Activated T-cell treated with anti-CD3 and anti-CD28 coated beads for 4 hours (primary cell): ENCODE results near the gene WNT4.

ENCODE experiments used
- DNase-seq: peaks from one replicate; pipeline ENCODE4 v3.0.0-alpha.2; 2020

Gene WNT4

DNA sequence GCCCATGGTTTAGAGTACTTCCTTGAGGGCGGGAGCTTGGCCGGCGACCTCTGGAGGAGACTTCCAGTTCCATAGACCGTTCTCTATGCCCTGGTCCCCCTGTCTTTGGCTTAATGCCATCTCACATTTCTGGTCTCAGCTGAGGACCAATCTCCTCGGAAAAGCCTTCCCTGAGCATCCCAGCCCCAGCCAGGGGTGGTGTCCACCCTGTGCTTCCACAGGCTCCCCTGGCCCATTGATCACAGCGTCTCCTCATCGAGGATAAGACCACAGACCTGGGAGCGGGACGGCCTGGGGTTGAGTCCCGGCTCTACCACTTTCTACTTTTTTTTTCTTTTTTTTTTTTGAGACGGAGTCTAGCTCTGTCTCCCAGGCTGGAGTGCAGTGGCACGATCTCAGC lies 14.5 kb downstream of the WNT4 start:
- DNase-seq = no peak

DNA sequence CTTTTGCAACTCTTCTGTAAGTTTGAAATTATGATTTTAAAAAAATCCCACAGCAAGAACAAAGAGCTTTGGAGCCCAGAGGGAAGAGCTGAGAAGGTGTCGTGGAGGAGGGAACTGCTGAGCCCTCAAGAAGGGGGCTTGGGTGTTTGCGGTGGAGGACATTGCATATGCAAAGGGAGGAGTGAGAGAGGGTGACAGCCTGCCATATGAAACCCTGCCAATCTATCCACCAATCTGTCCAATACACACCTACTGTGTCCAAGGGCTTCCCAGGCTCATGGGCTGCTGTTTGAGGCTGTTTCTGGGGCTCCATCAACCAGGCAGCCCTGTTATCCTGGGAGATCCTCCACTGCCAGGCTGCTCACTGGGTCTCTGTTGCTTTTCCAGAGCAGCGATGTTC lies 15.2 kb downstream of the WNT4 start:
- no peak for DNase-seq

DNA sequence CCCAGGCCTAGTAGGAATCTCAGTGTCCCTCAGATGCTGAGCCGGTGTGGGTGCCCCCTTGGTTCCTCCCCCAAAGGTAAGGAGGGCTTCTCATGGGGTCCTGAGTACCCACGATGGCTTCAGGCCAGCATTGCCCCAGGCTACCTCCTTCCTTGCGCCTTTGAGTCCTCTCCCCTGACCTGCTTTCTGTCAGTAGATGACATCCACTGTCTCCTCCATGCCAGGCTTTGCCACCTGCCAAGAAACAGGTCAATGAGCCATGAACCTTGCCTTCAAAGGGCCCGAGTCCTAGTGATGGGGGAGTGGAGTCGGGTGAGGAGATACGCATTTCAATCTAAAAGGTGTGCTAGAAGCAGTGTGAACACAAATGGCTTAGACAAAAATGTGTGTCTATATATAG lies 15.6 kb downstream of the WNT4 start:
- no peak for DNase-seq

DNA sequence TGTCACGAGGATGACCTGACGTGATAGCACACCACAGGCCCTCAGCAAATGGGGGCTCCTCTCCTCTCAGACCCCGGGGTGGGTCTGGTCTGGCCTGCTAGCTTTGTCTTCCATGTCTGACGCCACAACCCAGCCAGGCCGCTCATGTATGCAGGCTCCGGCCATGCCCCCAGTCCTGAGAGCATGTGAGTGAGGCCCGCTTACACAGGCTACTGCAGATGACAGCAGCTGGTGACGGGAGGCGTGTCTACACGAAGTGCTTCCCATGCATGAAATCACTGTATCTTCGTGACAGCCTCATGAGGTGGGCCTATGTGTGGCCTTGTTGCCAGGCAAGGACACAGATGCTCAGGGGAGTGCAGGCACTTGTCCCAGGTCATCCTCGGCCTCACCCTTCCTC lies 16.4 kb downstream of the WNT4 start:
- no peak for DNase-seq

DNA sequence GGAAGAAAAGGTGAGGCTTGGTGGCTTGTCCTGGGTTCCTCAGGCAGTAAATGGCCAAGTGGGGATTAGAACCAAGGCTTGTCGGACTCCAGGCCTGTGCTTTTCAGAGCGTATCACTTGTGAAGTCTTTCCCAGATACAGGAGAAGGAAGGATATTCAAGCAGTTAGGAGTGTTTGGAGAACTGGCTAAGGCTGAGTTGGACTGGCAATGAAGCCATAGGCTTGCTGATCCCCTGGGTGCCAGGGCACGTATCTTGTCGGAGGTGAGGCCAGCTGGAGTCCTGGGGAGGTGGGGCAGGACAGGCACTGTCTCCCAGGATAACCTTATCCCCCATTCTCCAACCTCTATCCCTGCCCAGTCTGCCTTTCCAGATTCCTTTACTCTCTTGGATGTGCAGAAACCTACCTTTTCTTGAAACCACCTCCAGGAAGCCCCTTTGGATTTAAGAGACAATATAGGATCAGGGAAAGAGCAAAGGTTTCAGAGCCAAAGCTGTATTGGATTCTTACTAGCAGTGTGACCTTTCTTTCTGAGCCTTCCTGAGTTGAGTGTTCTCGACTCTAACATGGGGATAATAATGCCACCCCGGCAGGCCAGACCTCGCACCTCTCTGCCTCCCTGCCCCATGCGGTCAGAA lies 18.2 kb downstream of the WNT4 start:
- DNase-seq = no peak

DNA sequence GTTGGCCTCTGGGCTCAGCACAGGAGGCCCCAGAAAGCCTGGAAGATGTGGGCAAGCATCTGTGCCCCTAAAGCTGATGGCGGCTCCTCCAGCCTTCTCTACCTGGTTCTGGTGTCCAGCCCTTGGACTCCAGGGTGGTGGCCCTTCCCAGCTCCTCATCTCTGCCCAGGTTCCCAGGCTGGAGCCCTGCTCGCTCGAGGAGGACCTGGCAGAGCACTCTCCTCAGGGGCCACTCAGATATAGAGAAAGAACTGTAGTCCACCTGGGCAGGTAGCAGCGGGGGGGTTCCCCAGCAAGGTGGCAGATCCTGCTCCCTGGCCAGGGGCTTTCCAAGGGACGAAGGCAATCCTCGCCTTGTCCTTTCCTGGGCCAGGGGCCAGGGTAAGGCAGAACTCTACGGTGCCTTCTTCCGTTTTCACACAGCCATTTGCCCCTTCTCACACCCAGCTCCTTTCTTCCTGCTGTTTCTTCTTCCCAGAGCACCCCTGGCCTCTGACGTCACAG lies 18.9 kb downstream of the WNT4 start:
- no peak for DNase-seq

DNA sequence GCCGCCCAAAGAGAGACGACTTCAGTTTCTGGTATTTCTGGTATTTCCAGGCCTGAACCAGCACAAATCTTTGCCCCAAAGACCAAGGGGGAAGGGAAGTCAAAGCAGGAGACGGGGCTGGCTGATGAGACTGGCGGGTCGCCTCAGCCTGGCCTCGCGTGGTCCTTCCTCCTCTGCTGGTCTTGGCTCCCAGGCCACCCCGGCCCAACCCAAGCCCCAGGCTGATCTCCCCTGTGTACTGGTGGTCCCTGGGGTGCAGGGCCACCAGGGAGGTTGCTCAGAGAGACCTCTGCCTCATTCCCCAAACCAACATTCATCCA lies 19.9 kb downstream of the WNT4 start:
- DNase-seq = no peak

DNA sequence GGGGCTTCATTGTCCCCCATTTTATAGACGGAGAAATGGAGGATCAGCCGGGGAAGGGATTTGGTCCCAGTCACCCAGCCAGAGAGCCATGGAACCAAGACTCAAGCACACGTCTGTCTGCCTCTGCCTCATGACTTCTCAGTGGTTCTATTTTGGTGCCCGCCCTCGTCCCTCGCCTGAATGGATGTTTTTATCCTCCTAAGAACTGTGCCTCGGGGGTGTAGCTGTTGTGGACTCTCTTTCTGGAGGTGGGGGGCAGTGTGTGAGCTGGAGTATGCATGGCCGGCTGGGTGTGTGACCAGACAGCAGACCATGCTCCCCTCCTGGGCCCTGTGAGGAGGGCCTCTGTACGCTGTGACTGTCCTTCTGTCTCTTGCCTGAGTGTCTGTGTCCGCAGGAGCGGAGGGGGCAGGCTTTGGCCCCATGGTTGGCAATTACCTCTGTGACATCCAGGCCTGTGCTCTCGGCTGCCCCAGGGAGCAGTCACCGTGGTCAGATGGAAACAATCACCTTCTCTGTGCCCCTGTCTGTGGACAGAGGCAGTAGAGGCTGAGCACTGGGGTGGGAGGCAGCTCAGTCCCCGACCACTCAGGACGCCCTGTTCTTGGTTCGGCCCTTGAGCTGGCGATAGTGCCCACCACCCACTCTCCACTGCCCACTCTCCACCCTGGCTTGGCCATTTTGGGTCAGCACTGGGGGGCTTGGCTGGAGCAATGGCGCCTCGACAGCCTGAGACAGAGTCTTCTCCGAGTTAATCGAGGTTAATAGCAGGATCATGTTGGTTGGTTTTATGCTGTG lies 20.4 kb downstream of the WNT4 start:
- no peak for DNase-seq

DNA sequence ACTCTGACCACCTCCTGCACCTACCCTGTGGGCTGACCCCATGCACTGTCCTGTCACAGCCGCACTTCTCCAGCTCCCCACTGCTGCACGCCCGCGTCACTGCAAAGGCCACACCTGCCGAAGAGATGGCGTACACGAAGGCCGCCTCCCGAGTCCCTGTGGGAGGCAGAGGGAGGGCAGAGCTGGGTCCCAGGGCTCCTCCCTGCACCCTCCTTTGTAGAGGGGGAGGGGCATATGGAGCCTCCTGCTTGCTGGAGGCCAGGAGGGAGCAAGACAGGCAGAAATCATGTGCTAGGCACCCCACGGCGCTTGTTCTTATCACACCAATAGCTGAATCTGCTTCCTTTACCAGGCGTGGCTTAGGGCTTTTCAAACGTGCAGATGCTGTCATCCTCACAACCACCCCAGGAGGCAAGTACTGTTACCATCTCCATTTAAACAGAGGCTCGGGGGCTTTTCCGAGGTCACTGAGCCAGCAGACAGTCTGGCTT lies 21.4 kb downstream of the WNT4 start:
- no peak for DNase-seq

DNA sequence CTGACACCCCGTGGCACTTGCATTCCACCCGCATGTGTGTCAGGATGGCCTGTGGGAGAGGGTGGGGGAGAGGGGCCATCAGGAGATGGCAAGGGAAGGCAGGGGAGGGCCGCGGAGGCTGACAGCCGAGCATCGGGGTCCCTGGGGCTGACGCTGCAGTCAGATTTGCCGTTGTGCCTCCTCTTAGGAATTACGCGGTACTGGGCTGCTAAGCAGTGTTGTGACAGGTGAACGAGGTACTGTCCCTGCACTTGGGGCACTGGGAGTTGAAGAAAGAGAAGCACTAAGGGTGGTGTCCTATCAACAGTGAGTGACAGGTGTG lies 22.5 kb downstream of the WNT4 start:
- DNase-seq = no peak

DNA sequence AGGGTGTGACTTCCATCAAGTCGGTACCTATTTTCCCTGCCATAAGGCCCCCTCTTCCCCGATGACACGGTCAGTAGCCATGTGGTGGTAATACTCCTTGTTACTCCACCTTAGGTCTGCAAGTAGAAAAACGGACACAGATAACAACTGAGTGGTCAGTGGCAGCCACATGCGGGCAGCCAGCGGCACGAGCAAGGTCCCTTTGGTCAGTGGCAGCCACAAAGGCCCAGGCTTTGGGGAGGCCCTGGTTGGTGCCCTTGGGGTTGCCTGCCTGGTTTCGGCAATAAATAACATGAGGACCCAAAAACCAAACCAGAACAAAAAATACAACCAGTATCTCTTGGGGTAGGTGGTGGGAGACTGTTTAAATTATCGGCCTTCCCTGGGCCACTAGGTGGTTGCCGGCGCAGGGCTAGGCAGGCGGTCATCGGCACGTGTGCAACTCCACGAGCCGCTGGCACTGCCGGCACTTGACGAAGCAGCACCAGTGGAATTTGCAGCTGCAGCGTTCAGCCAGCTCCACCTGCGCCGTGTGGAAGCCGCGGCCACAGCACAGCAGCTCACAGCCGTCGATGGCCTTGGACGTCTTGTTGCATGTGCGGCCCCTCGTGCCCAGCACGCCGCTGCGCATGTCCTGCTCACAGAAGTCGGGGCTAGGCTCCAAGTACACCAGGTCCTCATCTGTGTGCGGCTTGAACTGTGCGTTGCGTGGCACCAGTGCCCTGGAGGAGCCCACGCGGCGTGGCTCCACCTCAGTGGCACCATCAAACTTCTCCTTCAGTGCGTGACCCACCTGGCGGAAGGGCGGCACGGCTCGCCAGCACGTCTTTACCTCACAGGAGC lies 23.1 kb downstream of the WNT4 start:
- DNase-seq = no peak

DNA sequence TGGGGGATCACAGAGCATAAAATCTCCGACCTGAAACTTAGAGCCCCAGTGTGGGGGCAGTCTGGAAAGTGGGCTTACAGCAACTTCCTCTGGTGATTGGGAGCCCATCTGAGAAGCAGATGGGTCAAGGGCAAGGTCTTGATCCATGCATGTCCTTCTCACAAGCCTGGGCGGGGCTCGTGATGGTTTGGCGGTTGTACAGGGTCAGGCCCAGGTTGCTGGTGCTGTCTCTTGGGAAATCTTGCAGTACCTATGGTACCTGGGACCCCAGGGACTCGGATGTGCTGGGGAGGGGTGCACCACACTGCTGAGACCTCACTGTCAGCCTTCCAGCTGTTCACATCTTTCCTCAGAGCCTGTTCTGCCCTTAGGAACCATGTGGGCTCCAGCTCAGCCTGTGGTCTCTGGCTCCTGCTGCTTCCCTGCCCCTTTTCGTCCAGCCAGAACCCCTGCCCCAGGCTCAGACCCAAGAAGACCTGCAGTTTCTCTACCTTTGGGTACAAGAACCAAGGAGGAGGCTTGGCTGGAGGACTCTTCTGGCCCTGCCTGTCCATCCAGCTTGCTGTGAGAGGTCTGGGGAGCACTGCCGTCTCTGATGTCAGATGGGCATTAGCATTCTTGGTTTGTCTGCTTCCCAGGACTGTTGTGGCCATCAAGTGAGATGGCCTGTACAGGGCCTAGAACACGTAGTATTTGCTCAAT lies 24.5 kb downstream of the WNT4 start:
- DNase-seq = no peak

DNA sequence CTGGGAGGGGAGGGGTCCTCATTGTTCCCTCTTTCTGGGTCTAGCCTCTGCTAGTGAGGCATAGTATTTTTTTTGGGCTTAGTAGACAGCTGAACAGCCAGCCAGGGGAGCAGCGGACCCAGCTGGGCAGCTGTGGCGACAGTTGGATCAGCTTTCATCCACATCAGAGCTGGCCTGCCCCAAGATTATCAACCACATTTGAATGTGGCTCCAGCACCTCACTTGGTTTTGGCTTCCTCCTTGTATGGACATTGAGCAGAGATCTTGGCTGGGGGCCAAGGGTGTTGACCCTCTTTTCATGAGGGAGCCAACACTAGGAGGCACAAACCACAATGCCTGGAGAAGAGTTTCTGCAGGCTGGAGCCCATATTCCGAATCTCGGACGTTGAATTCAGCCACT lies 25.0 kb downstream of the WNT4 start:
- DNase-seq = no peak

DNA sequence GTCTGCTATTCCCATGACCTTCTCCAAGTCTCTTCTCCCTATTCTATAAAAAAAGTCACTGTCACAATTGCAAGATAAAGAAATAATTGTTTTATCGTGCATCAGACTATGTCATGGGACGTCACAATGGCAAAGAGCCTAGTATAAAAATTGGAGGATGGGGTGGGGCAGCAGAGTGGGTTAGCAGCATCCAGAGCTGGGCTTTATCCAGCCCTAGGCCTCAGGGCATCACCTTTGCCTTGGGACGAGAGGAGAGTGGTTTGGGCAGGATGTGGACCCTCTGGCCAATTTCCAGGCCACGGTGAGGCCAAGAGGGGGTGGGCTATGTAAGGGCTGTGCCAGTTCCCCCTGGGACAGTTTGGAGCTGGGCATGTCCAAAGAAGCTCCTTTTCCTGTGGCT lies 25.7 kb downstream of the WNT4 start:
- no peak for DNase-seq

DNA sequence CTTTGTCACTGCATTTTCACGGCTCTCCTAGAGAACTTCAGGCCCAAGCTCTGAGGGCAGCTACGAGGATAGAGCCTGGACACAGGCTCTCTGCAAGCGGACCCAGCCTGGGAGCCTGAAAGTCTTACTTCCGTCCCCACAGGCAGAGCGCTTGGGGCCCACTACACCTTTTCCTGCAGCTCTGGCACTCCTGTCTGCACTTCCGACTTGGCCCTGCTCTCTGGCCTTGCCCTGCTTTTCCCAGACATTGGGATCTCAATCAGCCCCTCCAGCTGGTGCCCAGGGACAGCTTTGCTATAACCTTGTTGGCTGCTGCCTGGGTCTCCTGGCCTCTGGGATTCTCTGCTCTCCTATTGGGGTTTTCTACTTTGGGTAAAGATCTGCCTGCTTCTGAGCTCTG lies 27.6 kb downstream of the WNT4 start:
- no peak for DNase-seq

DNA sequence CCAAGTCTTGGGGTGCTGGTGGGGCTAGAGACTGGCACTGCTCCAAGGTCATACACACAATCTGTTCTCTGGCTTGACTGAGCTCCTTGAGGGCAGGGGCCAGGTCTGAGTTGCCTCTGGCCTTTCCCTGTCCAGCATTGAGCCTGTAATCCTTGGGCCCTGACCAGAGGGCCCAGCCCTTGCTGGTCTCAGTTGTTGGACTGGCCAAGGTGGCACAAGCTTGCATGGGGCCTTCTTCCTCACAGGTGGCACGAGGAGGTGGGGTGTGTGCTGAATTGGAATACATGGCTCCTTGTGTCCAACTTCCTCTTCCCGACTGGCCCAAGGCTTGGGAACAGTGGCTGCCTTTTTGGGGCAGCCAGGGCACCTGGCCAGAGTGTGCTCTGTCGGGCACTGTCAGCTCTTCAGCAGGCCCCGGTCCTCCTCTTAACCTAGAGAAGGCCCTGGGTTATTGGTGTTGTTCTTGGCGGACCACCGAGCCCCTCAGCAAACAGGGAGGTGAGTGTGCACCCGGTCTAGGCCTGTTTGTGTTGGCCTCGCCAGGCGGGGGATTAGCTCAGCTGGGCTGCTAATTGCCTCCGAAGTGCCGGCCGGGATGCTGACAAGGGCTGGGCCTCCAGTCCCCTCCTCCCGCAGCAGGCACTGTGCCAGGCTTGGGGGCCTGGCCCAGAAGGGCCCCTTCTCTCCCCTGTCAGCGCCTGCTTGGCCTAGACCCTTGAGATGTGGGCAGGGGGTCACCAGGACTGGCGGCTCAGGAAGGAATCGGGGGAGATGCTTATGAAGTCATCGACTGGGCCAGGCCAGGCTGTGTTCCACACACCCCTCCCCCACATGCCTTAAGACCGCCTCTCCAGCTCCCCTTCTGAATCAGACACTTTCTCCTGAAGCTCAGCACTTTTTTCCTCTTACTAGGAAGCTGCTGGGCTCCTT lies 28.5 kb downstream of the WNT4 start:
- no peak for DNase-seq

DNA sequence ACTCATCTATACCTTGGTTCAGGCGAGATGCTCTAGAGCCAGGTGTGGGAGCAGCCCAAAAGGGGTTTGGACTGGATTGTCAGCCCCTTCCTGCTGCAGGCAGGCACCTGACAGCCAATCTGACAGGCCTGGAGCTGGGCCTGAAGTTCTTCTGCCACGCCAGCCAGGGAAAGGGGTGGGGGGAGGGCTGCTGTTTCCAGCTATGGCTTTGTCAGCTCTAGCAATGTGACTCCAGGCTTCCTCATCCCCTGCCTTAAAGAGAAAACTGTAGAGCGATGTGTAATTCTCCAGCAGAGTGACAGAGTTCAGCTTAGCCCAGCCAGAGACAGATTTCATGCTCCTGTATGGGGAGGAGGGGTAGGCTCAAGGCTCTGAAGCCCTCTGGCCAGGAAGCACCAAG lies 30.3 kb downstream of the WNT4 start:
- DNase-seq = no peak

DNA sequence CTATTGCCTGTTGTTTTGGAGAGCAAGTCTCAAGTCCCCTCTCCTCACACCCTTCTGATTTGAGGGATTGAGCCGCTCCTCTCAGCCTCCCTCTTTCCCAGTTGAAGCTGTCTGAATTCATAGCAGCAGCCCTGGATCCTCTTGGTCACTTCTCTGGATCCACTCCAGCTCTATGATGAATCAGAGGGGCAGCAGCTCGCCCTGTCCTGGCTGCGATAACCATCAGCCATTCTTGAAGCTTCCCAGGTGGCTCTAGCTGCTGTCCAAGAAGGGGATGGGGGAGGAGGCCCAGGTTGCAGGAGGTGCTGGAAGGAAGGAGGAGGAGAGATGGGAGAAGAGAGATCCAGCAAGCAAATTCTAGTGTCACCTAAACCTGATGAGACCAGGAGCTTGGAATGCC lies 31.3 kb downstream of the WNT4 start:
- DNase-seq = no peak

DNA sequence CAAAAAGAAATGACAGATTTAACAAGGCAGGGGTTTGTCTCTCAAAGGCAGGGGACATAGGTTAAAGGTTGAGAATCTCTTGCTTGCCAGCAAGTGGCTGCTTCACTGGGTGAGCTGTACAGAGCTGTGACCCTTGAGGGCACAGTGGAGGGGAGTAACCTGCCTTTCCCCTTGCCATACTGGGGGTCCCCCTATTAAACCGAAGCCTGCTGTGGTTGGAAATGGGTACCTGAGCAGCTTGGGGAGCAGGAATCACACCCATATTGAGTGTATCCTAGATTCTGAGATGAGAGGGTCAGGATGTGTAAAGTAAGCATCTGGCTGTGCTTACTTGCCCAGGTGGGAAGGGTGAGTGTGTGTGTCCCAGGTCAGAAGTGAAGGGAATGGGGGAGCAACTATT lies 31.8 kb downstream of the WNT4 start:
- no peak for DNase-seq

DNA sequence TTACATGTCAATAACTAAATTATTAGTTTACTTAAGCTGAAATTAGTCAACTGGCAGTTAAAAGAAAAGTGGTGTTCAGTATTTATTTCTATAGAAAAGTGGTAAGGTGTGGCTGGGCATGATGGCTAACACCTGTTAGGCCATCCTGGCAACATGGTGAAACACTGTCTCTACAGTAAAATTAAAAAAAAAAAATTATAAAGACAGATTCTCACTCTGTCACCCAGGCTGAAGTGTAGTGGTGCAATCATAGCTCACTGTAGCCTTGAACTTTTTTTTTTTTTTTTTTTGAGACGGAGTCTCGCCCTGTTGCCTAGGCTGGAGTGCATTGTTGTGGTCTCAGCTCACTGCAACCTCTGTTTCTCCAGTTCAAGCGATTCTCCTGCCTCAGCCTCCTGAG lies 32.9 kb downstream of the WNT4 start:
- no peak for DNase-seq

DNA sequence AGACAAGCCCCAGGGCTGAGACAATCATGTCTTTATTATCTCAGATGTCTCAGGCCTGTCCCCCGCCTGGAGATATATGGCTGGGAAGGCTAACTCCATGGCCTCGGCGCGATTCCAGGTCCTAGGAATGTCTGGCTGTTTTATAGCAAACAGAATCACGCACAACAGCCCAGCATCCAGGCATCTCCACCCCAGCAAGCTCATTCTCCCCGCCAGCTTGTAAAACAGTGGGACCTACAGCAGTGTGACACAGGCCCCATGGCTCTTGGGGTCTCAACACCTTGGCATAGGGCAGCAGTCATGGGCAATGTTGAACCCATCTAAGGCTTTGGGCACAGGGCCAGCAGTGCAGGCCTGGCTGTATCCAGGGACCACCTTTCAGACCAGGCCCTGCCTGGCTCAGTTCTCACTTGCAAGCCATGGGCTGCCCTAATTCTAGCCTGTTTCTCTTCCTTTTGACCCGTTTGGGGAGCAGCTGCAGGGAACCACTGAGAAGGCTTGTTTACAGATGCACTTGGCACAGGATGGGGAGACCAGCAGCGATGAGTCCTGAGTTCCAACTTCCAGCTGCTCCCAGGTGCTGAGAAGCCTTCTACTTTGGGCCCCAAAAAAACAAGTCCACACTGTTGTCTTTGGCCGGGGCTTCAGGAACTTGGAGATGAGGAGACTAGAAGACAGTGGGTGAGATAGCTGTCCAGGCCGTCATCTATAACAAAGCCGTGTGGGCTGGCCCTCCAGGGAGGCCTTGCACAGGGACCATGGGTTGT lies 34.4 kb downstream of the WNT4 start:
- no peak for DNase-seq
